SK-N-MC (cell line): Measurements from ENCODE around the gene NSL1.

Experiments
- EZH2 ChIP-seq: fragments of 200-600 bp; sonication (generic); IDR thresholded peaks from one replicate; pipeline ENCODE4 v1.6.1; 2017; ENCODE audit warnings: antibody characterized with exemption
- POLR2AphosphoS5 ChIP-seq: IDR thresholded peaks from 2 replicates; pipeline ENCODE4 v1.6.1; 2012; ENCODE audit warnings: mild to moderate bottlenecking, low read depth, low read length, borderline replicate concordance

GRCh38 chr1:212731630-212732029 is 59.9 kb downstream of the NSL1 start:
- TF ChIP-seq POLR2AphosphoS5 (no peak), EZH2 (no peak)
